KMS-11 (cell line): ENCODE data around the gene COX11.

Experiments
- H2AFZ ChIP-seq: fragments of 200-600 bp; sonication (generic); 2 replicates; pipeline ENCODE4 v1.6.1; 2016; ENCODE audit warnings: antibody characterized with exemption, mixed run types, low read depth
- H3K27ac ChIP-seq: fragments of 200-600 bp; sonication (generic); 2 replicates; pipeline ENCODE4 v1.6.1; 2016; ENCODE audit warnings: mild to moderate bottlenecking, mixed run types
- H3K27me3 ChIP-seq: fragments of 200-600 bp; sonication (generic); 2 replicates; pipeline ENCODE4 v1.6.1; 2017; ENCODE audit warnings: mild to moderate bottlenecking, low read depth, mixed run types, moderate library complexity; ENCODE audit not compliant: insufficient read depth
- H3K36me3 ChIP-seq: fragments of 200-600 bp; sonication (generic); 2 replicates; pipeline ENCODE4 v1.6.1; 2017; ENCODE audit warnings: mild to moderate bottlenecking, mixed run types; ENCODE audit not compliant: insufficient read depth
- H3K4me1 ChIP-seq: fragments of 200-600 bp; sonication (generic); 2 replicates; pipeline ENCODE4 v1.6.1; 2016; ENCODE audit warnings: mild to moderate bottlenecking, low read depth, mixed run types; ENCODE audit not compliant: poor library complexity, severe bottlenecking
- H3K4me2 ChIP-seq: fragments of 200-600 bp; sonication (generic); 2 replicates; pipeline ENCODE4 v1.7.0; 2016; ENCODE audit warnings: mild to moderate bottlenecking, mixed run types
- H3K4me3 ChIP-seq: fragments of 200-600 bp; sonication (generic); IDR thresholded peaks from 2 replicates; pipeline ENCODE4 v1.6.1; 2017; ENCODE audit warnings: low read depth, low read length, mixed read lengths; ENCODE audit not compliant: insufficient read depth
- H3K79me2 ChIP-seq: fragments of 200-600 bp; sonication (generic); 2 replicates; pipeline ENCODE4 v1.6.1; 2016; ENCODE audit warnings: low read depth, mixed run types; ENCODE audit not compliant: insufficient read depth
- H3K9ac ChIP-seq: fragments of 200-600 bp; sonication (generic); 2 replicates; pipeline ENCODE4 v1.6.1; 2016; ENCODE audit warnings: mild to moderate bottlenecking, mixed run types
- H4K20me1 ChIP-seq: fragments of 200-600 bp; sonication (generic); 2 replicates; pipeline ENCODE4 v1.6.1; 2016; ENCODE audit warnings: mild to moderate bottlenecking, mixed run types; ENCODE audit not compliant: insufficient read depth
- CTCF ChIP-seq: fragments of 200-600 bp; sonication (generic); conservative IDR thresholded peaks from 2 replicates; pipeline ENCODE4 v1.6.1; 2017; ENCODE audit warnings: low read depth, mild to moderate bottlenecking, antibody characterized with exemption, low read length, moderate library complexity, mixed read lengths

COX11 gene

DNA sequence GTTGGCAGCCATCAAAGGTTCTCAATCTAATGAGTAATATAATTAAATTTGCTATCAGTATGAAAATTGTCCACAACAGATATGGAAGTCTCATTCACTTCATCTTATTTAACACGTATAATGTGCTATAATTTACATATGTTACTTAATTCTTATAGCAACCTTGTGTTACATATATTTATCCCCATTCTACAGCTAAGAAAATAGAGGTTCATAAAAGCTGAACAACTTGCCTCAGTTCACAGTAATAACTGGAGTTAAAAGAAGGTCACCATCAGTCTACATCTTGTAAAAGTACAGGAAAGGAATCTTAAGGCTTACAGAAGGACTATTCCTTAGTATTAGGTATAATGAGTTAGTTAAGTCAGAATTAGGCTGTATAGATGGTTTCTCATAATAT is 28.0 kb upstream of the COX11 start:
- no peak overlapping the region for H2AFZ ChIP-seq
- no peaks in the 10 kb centered on the region for H4K20me1 ChIP-seq
- H3K4me1 ChIP-seq, result no peaks in the 10 kb centered on the region
- H3K27ac ChIP-seq, result no peak overlapping the region
- H3K27me3 ChIP-seq, result no peaks in the 10 kb centered on the region
- no peak overlapping the region for H3K4me3 ChIP-seq
- H3K4me2 ChIP-seq, result no peak overlapping the region
- no peaks in the 10 kb centered on the region for H3K79me2 ChIP-seq
- H3K9ac ChIP-seq, result no peak overlapping the region
- TF ChIP-seq CTCF, result no peak
- H3K36me3 ChIP-seq, result no peaks in the 10 kb centered on the region

DNA sequence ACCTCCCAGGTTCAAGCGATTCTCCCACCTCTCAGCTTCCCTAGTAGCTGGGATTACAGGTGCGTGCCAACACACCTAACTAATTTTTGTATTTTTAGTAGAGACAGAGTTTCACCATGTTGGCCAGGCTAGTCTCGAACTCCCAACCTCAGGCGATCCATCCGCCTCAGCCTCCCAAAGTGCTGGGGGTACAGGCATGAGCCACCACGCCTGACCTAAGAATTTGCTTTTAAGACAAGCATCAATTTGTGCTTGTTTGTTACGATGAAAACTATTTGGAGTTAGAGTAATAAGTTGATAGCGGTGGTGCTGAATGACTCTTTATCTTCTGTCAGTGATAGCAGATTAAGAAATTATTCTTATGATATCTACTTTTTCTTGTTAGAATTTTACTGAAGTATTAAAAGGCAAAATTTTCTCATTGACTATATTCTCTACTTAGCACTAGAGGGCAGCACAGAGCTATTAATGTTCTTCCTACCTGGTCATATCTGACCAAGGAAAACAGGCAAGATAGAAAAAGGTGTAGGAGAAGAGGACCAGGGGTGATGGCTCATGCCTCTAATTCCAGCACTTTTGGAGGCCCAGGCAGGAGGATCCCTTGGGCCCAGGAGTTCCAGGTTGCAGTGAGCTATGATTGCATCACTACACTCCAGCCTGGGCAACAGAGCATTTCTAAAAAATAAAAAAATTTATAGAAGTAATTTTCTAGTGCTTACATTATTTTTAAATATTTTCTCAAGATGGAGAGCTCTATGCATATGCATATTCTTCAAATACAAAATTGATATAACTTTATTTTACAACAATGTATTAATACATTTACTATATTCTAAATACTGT is 24.6 kb upstream of the COX11 start:
- H3K4me2 ChIP-seq, result no peak overlapping the region
- H3K4me3 ChIP-seq, result no peak overlapping the region
- no peaks in the 10 kb centered on the region for H4K20me1 ChIP-seq
- no peaks in the 10 kb centered on the region for H3K4me1 ChIP-seq
- H3K79me2 ChIP-seq, result no peaks in the 10 kb centered on the region
- H3K36me3 ChIP-seq, result no peaks in the 10 kb centered on the region
- no peaks in the 10 kb centered on the region for H3K27me3 ChIP-seq
- H2AFZ ChIP-seq, result no peak overlapping the region
- H3K27ac ChIP-seq, result no peak overlapping the region
- no peak overlapping the region for H3K9ac ChIP-seq
- TF ChIP-seq CTCF, result peak; percentile 78

DNA sequence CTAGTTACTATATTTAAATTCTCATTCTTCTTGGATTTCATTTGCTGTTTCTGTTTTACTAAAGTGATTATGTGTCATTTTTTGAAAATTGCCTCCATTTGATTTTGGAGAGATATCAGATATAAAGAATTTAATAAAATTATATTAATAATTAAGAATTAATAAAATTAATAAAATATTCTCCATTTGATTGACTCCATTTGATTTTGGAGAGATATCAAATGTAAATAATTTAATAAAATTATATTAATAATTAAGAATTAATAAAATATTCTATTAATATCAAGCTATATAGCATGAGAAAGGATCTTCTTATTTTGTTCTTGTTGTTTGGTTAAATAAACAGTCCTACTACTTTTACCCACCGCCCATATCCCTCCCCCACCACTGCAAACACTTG is 23.1 kb upstream of the COX11 start:
- Histone ChIP-seq H2AFZ (no peak overlapping the region), H3K4me2 (no peak overlapping the region), H4K20me1 (no peaks in the 10 kb centered on the region), H3K27me3 (no peaks in the 10 kb centered on the region), H3K4me1 (no peaks in the 10 kb centered on the region), H3K27ac (no peak overlapping the region), H3K4me3 (no peak overlapping the region), H3K79me2 (no peaks in the 10 kb centered on the region), H3K9ac (no peak overlapping the region), H3K36me3 (no peaks in the 10 kb centered on the region)
- no peak for TF ChIP-seq CTCF

DNA sequence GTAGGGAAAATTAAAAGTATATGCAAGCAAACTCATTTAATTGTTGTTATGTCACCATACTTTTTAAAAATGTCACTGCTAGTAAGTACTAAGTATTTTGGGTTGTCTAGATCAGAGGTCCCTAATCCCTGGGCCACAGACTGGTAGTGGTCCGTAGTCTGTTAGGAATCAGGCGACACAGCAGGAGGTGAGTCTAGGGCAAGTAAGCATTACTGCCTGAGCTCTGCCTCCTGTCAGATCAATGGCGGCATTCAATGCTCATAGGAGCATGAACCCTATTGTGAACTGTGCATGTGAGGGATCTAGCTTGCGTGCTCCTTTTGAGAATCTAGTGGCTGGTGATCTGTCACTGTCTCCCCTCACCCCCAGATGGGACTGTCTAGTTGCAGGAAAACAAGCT is 21.7 kb upstream of the COX11 start:
- H3K27me3 ChIP-seq, result no peaks in the 10 kb centered on the region
- no peak overlapping the region for H3K4me3 ChIP-seq
- no peak for TF ChIP-seq CTCF
- H3K4me2 ChIP-seq, result no peak overlapping the region
- no peaks in the 10 kb centered on the region for H4K20me1 ChIP-seq
- no peak overlapping the region for H3K9ac ChIP-seq
- H2AFZ ChIP-seq, result no peak overlapping the region
- no peak overlapping the region for H3K27ac ChIP-seq
- H3K79me2 ChIP-seq, result no peaks in the 10 kb centered on the region
- H3K36me3 ChIP-seq, result no peaks in the 10 kb centered on the region
- no peaks in the 10 kb centered on the region for H3K4me1 ChIP-seq
